GM10266 (cell line): ENCODE data around the gene ARL5B.

Experiments used
- DNase-seq: peaks from one replicate; pipeline ENCODE4 v3.0.0; 2012; ENCODE audit errors: extremely low spot score
- TF ChIP-seq, protein P1 (sequence below): IDR thresholded peaks from 2 replicates; pipeline ENCODE4 v1.5.1; 2012; ENCODE audit warnings: mild to moderate bottlenecking, low read depth; ENCODE audit not compliant: control insufficient read depth, insufficient read depth; ENCODE audit errors: missing control alignments

The ARL5B gene

DNA sequence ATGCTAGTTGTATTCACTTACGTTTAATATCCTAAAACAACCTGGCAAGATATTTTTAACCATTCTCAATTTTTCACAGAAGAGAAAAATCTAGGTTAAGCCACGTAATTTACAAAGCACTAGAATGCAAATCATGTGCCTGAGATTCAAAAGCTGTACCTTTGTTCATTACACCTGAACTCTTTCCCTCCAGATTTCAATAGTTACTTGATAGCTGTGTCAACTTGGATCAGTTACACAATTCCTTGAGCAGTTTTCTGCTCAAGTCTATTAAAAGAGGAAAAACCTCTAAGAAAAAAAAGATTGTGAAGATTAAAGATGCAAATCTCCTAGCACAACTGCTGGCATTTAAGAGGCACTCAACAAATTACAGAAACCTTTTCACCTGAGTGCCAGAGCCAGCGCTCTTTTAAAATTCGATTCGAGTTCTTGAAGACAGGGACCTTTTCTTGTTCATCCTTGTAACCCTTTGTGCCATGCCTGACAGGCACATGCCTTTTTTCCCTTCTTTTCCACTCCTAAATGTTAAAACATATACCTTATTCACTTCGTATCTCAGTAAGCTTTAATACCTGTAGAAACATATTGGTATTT is 8.7 kb upstream of the ARL5B start:
- DNase-seq: no peak
- TF ChIP-seq, protein P1, sequence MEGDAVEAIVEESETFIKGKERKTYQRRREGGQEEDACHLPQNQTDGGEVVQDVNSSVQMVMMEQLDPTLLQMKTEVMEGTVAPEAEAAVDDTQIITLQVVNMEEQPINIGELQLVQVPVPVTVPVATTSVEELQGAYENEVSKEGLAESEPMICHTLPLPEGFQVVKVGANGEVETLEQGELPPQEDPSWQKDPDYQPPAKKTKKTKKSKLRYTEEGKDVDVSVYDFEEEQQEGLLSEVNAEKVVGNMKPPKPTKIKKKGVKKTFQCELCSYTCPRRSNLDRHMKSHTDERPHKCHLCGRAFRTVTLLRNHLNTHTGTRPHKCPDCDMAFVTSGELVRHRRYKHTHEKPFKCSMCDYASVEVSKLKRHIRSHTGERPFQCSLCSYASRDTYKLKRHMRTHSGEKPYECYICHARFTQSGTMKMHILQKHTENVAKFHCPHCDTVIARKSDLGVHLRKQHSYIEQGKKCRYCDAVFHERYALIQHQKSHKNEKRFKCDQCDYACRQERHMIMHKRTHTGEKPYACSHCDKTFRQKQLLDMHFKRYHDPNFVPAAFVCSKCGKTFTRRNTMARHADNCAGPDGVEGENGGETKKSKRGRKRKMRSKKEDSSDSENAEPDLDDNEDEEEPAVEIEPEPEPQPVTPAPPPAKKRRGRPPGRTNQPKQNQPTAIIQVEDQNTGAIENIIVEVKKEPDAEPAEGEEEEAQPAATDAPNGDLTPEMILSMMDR: no peak

DNA sequence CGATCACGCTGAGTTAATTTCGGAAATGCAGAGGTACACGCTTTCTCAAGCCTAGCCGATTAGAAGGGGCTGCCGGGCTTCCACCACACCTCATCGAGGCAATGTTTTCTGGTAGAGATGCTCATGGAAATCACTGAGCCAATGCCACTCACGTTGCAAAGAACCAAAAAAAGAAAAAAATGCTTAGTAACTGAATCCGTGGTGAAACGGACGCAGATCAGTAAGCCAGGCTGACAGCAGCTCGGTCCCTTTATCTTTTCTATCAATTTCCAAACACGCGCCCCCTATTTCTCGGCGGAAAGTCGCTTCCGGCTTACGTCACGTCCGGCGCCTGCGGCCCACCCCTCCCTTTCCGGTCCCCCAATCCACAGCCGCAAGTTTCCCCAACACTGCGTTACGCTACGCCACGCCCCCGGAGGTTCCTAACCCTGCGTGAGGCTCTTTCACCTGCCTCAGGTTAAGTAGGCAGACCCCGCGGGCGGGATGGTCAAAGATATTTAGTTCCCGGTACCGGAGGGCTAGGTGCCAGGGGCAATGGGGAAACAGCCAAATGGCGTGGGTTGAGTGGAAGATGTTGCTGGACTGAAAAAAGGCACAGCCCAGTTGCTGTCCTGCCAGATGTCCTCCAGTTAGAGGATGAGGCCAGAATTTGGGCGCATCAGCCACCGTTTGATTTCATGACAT is 7.8 kb upstream of the ARL5B start, which contains the start of gene NSUN6:
NSUN6 (minus strand) TSS at position 264 of the 684 bp plus-strand sequence. CDS start 384 bp downstream, outside the sequence.
- peak; percentile 78 for DNase-seq
- TF ChIP-seq, protein P1: no peak

DNA sequence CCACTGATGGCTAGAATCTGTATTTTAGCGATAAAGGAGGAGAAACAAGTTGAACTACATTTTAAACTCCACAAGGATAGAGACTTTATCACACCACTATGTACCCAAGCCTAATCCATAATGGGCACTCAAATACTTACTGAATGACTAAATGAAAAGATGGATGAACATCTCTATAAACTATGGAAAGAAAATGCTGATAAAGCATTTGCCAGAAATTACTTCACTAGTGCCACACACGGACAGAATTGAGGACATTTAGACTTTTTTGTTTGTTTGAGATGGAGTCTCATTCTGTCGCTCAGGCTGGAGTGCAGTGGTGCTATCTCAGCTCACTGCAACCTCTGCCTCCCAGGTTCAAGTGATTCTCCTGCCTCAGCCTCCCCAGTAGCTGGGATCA is 6.1 kb upstream of the ARL5B start:
- no peak for DNase-seq
- TF ChIP-seq, protein P1: no peak

DNA sequence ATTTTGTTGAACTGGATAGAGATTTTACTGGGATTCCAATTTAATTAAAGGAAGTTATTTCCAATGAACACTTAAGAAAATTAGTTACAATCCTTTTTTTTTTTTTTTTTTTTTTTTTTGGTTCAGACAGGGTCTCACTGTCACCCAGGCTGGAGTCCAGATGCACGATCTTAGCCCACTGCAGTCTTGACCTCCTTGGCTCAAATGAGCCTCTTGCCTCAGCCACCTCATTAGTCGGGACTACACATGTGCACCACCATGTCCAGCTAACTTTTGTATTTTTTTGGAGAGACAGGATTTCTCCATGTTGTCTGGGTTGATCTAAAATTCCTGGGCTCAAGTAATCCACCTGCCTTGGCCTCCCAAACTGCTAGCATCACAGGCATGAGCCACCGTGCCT is 2.5 kb upstream of the ARL5B start:
- TF ChIP-seq, protein P1: no peak
- no peak for DNase-seq

DNA sequence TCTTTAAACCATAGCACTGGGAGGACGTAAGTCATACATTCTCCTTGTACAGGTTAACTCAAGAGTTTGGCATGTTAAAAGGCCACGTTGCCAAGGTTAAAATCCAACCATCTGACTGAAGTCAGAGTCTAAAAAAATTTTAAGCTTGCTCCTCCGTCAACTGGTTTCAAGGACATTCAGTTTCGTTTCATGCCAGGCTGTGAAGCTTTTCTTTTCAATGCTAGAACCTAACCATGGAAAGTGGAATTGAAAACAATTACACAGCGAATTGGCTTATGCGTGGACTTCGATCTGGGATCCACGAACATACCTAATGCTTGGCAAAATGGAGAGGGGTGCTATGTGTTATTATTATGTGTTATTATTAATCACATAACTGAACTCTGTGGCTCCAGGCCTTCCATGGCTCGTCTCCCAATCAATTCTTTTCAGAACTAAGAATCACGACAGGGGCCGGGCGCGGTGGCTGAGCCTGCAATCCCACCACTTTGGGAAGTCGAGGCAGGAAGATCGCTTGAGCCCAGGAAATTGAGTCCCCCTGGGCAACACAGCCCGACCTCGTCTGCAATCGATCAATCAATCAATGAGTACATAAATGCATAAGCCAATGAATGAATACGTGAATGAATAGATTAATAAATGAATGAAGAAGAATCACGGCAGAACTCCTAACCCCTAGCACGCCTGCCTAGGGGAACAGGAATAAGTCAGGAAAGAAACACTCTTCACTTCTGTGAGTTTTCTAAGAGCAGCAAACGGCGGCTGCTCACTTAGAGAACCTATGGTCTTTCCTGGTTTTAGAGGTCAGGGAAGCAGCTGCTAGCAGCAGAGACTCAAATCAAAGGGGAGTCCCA is 733 bp upstream of the ARL5B start:
- peak; percentile 22 for DNase-seq
- TF ChIP-seq, protein P1: no peak

DNA sequence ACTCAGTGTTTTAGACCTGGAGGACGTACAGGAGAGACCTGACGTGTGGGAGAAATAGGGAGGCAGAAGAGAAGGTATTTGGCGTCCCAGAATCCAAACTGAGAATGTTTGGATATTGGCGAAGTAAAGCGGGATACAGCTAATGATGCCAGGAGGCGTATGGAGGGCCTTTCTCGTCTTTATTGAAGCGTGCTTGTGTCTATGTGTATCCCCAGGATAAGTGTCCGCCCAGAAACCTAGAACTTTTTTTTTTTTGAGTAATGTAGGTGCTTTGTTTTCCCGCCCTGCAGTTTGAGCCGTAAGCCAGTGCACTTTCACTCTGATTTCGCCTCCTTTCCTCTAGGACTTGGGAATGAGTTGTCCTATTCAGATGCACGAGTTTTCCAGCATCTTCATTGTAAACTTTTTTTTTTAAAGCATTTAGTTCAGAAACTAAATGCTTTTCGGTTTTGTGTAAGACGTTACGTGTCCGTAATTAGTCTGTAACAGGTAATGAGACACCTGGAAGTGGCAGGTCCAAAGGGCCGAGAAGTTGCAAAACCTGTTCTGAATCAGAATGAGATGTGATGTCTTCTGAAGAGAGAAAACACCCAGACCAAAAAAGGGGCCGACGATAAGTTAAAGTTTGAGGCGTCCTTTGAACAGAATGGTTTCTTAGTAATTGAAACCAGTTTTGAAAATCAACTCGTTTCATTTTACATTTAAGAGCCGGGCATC is 746 bp downstream of the ARL5B start:
- DNase-seq: peak; percentile 15
- TF ChIP-seq, protein P1: no peak
